PFSK-1 (cell line): ENCODE results near the gene SEMA6A.

Experiments
- FOXP2 ChIP-seq: optimal IDR thresholded peaks from 2 replicates; pipeline ENCODE3; 2011; ENCODE audit warnings: borderline replicate concordance, control low read depth, inconsistent platforms; ENCODE audit not compliant: insufficient read depth; ENCODE audit errors: extremely low read length, extremely low read depth
- POLR2AphosphoS5 ChIP-seq: IDR thresholded peaks from 2 replicates; pipeline ENCODE4 v1.6.1; 2012; ENCODE audit warnings: low read depth, mild to moderate bottlenecking, control low read depth, low read length, moderate library complexity
- REST ChIP-seq, 2 experiments: IDR thresholded peaks; 2 replicates each; pipeline versions ENCODE4 v1.6.1 to v1.8.0; 2011 to 2012; ENCODE audit warnings: low read depth in 2 of 2, low read length in 2 of 2, control low read depth in 1 of 2, inconsistent platforms in 1 of 2, mild to moderate bottlenecking in 1 of 2, moderate library complexity in 1 of 2; ENCODE audit not compliant: insufficient read depth in 1 of 2
- SIN3A ChIP-seq: IDR thresholded peaks from 2 replicates; pipeline ENCODE4 v1.6.1; 2012; ENCODE audit warnings: mild to moderate bottlenecking, low read length, moderate library complexity, borderline replicate concordance; ENCODE audit not compliant: insufficient read depth
- TAF1 ChIP-seq: IDR thresholded peaks from 2 replicates; pipeline ENCODE4 v1.6.1; 2012; ENCODE audit warnings: low read length, control low read depth, borderline replicate concordance; ENCODE audit not compliant: insufficient read depth

- TF ChIP-seq POLR2AphosphoS5 (no peak), TAF1 (no peak), SIN3A (no peak), REST (IDR thresholded peaks at IDR 0.05; ENCODE audit: insufficient read depth in 1 of 2, low read depth in 2 of 2, low read length in 2 of 2) (no peak), FOXP2 (no peak)
Observed at GRCh38 chr5:116420540-116420939, 154.1 kb downstream of the SEMA6A start.
